ENCODE results near the gene LIM2.

The LIM2 gene

GRCh38 chr19:51377422-51377821, 10.4 kb downstream of the LIM2 start:
- H3K27me3 ChIP-seq = no peaks in the 10 kb centered on the region
- peaks cover 13% of the 10 kb centered on the region for H3K9me3 ChIP-seq
- no peak for TF ChIP-seq Cebpa-rat (IDR thresholded peaks at IDR 0.05)
- H3K27ac ChIP-seq = no peak overlapping the region
- peaks cover 68% of the 10 kb centered on the region for H3K4me1 ChIP-seq
- H3K36me3 ChIP-seq = no peaks in the 10 kb centered on the region
- no peak overlapping the region for H3K4me3 ChIP-seq
- H4K20me1 ChIP-seq = no peaks in the 10 kb centered on the region
- no peak overlapping the region for H3K4me2 ChIP-seq
- H3K9ac ChIP-seq = no peak overlapping the region

GRCh38 chr19:51375504-51376221, 12.1 kb downstream of the LIM2 start:
- H3K9me3 ChIP-seq = peaks cover under 1% of the 10 kb centered on the region; the same call in 1 of the 2 replicates
- peaks cover 85% of the 10 kb centered on the region for H3K4me1 ChIP-seq

GRCh38 chr19:51372649-51373504, 14.9 kb downstream of the LIM2 start, which contains the start of gene NKG7:
Gene NKG7, minus strand, starts transcription at chr19:51372654. Its CDS starts 119 bp downstream, at chr19:51372535.
- Histone ChIP-seq H4K20me1 (no peaks in the 10 kb centered on the region), H3K4me2 (peak within 1 kb of the TSS; percentile 99), H3K4me3 (peak within 1 kb of the TSS; percentile 62), H3K9me3 (no peaks in the 10 kb centered on the region), H3K36me3 (no peaks in the 10 kb centered on the region), H3K27me3 (no peaks in the 10 kb centered on the region), H3K4me1 (peaks cover 95% of the 10 kb centered on the region), H3K27ac (peak within 1 kb of the TSS; percentile 96), H3K9ac (peak within 1 kb of the TSS; percentile 83)
- TF ChIP-seq Cebpa-rat (IDR thresholded peaks at IDR 0.05) = peak; percentile 24; the same call in 1 of the 2 replicates

More at GRCh38 chr19:51375504-51376221, 12.1 kb downstream of the LIM2 start:
- Histone ChIP-seq H3K9ac (no peak overlapping the region), H3K4me3 (no peak overlapping the region), H3K27me3 (no peaks in the 10 kb centered on the region), H3K27ac (peak overlapping the region; percentile 30; the same call in 1 of the 2 replicates), H3K36me3 (no peaks in the 10 kb centered on the region), H3K4me2 (peak overlapping the region; percentile 73), H4K20me1 (no peaks in the 10 kb centered on the region)
- no peak for TF ChIP-seq Cebpa-rat (IDR thresholded peaks at IDR 0.05)

- Histone ChIP-seq H4K20me1 (no peaks in the 10 kb centered on the region), H3K36me3 (no peaks in the 10 kb centered on the region), H3K27me3 (no peaks in the 10 kb centered on the region), H3K4me3 (peak overlapping the region; percentile 62), H3K4me1 (peaks cover 90% of the 10 kb centered on the region), H3K27ac (peak overlapping the region; percentile 96), H3K9ac (peak overlapping the region; percentile 83), H3K9me3 (no peaks in the 10 kb centered on the region), H3K4me2 (peak overlapping the region; percentile 99)
- TF ChIP-seq Cebpa-rat (IDR thresholded peaks at IDR 0.05) = no peak
Observed at GRCh38 chr19:51372021-51372648, 15.6 kb downstream of the LIM2 start.

- Histone ChIP-seq H3K36me3 (no peaks in the 10 kb centered on the region), H3K27me3 (no peaks in the 10 kb centered on the region), H4K20me1 (no peaks in the 10 kb centered on the region), H3K4me3 (no peak overlapping the region), H3K9ac (no peak overlapping the region; the same call in 1 of the 2 replicates), H3K4me2 (peak overlapping the region; percentile 99), H3K27ac (peak overlapping the region; percentile 96), H3K9me3 (no peaks in the 10 kb centered on the region), H3K4me1 (peaks cover 82% of the 10 kb centered on the region)
- no peak for TF ChIP-seq Cebpa-rat (IDR thresholded peaks at IDR 0.05)
Observed at GRCh38 chr19:51371186-51371690, 16.5 kb downstream of the LIM2 start.

GRCh38 chr19:51370230-51370629, 17.5 kb downstream of the LIM2 start:
- no peaks in the 10 kb centered on the region for H3K27me3 ChIP-seq
- no peaks in the 10 kb centered on the region for H3K36me3 ChIP-seq
- no peak overlapping the region for H3K9ac ChIP-seq
- no peaks in the 10 kb centered on the region for H4K20me1 ChIP-seq
- H3K4me3 ChIP-seq = no peak overlapping the region
- no peaks in the 10 kb centered on the region for H3K9me3 ChIP-seq
- no peak for TF ChIP-seq Cebpa-rat (IDR thresholded peaks at IDR 0.05)
- H3K27ac ChIP-seq = no peak overlapping the region
- peak overlapping the region; percentile 99 for H3K4me2 ChIP-seq
- H3K4me1 ChIP-seq = peaks cover 77% of the 10 kb centered on the region

- Histone ChIP-seq H4K20me1 (no peaks in the 10 kb centered on the region), H3K9me3 (no peaks in the 10 kb centered on the region), H3K27ac (peak within 1 kb of the TSS; percentile 86), H3K9ac (peak within 1 kb of the TSS; percentile 80), H3K4me3 (peak within 1 kb of the TSS; percentile 83), H3K4me1 (peaks cover 77% of the 10 kb centered on the region), H3K27me3 (no peaks in the 10 kb centered on the region), H3K36me3 (no peaks in the 10 kb centered on the region), H3K4me2 (peak within 1 kb of the TSS; percentile 100)
- no peak for TF ChIP-seq Cebpa-rat (IDR thresholded peaks at IDR 0.05)
Observed at GRCh38 chr19:51368366-51369282, 19.1 kb downstream of the LIM2 start, which contains the start of gene CLDND2. Gene CLDND2, minus strand, starts transcription at chr19:51369003. Its CDS starts 426 bp downstream, at chr19:51368577.

GRCh38 chr19:51367565-51368365, 20.0 kb downstream of the LIM2 start:
- TF ChIP-seq Cebpa-rat (IDR thresholded peaks at IDR 0.05) = no peak
- H3K9ac ChIP-seq = peak overlapping the region; percentile 85
- no peaks in the 10 kb centered on the region for H3K9me3 ChIP-seq
- H3K4me1 ChIP-seq = peaks cover 77% of the 10 kb centered on the region
- no peaks in the 10 kb centered on the region for H4K20me1 ChIP-seq
- H3K27me3 ChIP-seq = no peaks in the 10 kb centered on the region
- H3K27ac ChIP-seq = peak overlapping the region; percentile 89
- peak overlapping the region; percentile 100 for H3K4me2 ChIP-seq
- H3K4me3 ChIP-seq = peak overlapping the region; percentile 83
- no peaks in the 10 kb centered on the region for H3K36me3 ChIP-seq

All from BLaER1 (cell line).